Middle frontal gyrus (tissue), 1 donor: ENCODE measurements around the gene UBE2I.
"Not testable (repeated sequence)": the region's sequence is repeated elsewhere in the genome, so short reads cannot be mapped to it uniquely, and the experiment has no call there.

Experiments
- DNase-seq: peaks from one replicate; pipeline ENCODE4 v3.0.0-alpha.2; 2015; ENCODE audit warnings: low spot score; ENCODE audit errors: extremely low spot score

UBE2I gene

GRCh38 chr16:1292208-1292607 lies 17.2 kb upstream of the UBE2I start:
- DNase-seq: not testable (repeated sequence)

- DNase-seq: not testable (repeated sequence)
Observed at GRCh38 chr16:1292808-1293207, 16.6 kb upstream of the UBE2I start.

- DNase-seq: no peak
Observed at GRCh38 chr16:1293921-1294656, 15.3 kb upstream of the UBE2I start.

GRCh38 chr16:1295465-1295864 lies 14.0 kb upstream of the UBE2I start:
- DNase-seq: no peak

- DNase-seq: not testable (repeated sequence)
Observed at GRCh38 chr16:1296688-1297017, 12.8 kb upstream of the UBE2I start.

GRCh38 chr16:1297018-1297696 lies 12.3 kb upstream of the UBE2I start:
- no peak for DNase-seq

GRCh38 chr16:1298406-1298805 lies 11.0 kb upstream of the UBE2I start:
- DNase-seq: no peak

- DNase-seq: no peak
Observed at GRCh38 chr16:1299012-1299867, 10.2 kb upstream of the UBE2I start.

GRCh38 chr16:1299868-1300203 lies 9.6 kb upstream of the UBE2I start:
- no peak for DNase-seq

- DNase-seq: no peak
Observed at GRCh38 chr16:1300664-1301476, 8.6 kb upstream of the UBE2I start.

- no peak for DNase-seq
Observed at GRCh38 chr16:1301562-1301961, 7.9 kb upstream of the UBE2I start.

- no peak for DNase-seq
Observed at GRCh38 chr16:1305823-1306222, 3.6 kb upstream of the UBE2I start.

- no peak for DNase-seq
Observed at GRCh38 chr16:1306334-1306733, 3.1 kb upstream of the UBE2I start.

GRCh38 chr16:1308036-1308976 lies 1.1 kb upstream of the UBE2I start:
- DNase-seq: no peak

GRCh38 chr16:1309888-1310831 lies 724 bp downstream of the UBE2I start:
- no peak for DNase-seq

- no peak for DNase-seq
Observed at GRCh38 chr16:1310832-1311200, 1.4 kb downstream of the UBE2I start.

- no peak for DNase-seq
Observed at GRCh38 chr16:1311212-1311737, 1.8 kb downstream of the UBE2I start.

- no peak for DNase-seq
Observed at GRCh38 chr16:1311738-1312466, 2.5 kb downstream of the UBE2I start.
